Stimulated activated CD4-positive, alpha-beta T cell treated with anti-CD3 and anti-CD28 coated beads, Interleukin-1b, Interleukin-23, amount 100 ng/mL, for 48 hours (primary cell): Measurements from ENCODE around the gene ZNF423.

Experiments
- DNase-seq: peaks from one replicate; pipeline ENCODE4 v3.0.0-alpha.2; 2020

The ZNF423 gene

GRCh38 chr16:49780433-49780832, 75.5 kb downstream of the ZNF423 start:
- no peak for DNase-seq

GRCh38 chr16:49779979-49780378, 75.9 kb downstream of the ZNF423 start:
- DNase-seq = no peak

- DNase-seq = no peak
Observed at GRCh38 chr16:49778202-49778930, 77.5 kb downstream of the ZNF423 start.

GRCh38 chr16:49776734-49777133, 79.2 kb downstream of the ZNF423 start:
- no peak for DNase-seq

GRCh38 chr16:49776085-49776595, 79.8 kb downstream of the ZNF423 start:
- DNase-seq = no peak

GRCh38 chr16:49775581-49775980, 80.3 kb downstream of the ZNF423 start:
- DNase-seq = no peak

- no peak for DNase-seq
Observed at GRCh38 chr16:49775018-49775417, 80.9 kb downstream of the ZNF423 start.

- DNase-seq = no peak
Observed at GRCh38 chr16:49773534-49774475, 82.1 kb downstream of the ZNF423 start.

GRCh38 chr16:49767998-49768397, 87.9 kb downstream of the ZNF423 start:
- no peak for DNase-seq

GRCh38 chr16:49767414-49767813, 88.5 kb downstream of the ZNF423 start:
- DNase-seq = no peak

GRCh38 chr16:49766225-49766624, 89.7 kb downstream of the ZNF423 start:
- DNase-seq = no peak

GRCh38 chr16:49763826-49764225, 92.1 kb downstream of the ZNF423 start:
- no peak for DNase-seq

- DNase-seq = no peak
Observed at GRCh38 chr16:49760815-49761214, 95.1 kb downstream of the ZNF423 start.

GRCh38 chr16:49757559-49758069, 98.3 kb downstream of the ZNF423 start:
- no peak for DNase-seq

- DNase-seq = no peak
Observed at GRCh38 chr16:49756775-49757558, 98.9 kb downstream of the ZNF423 start.

- DNase-seq = no peak
Observed at GRCh38 chr16:49755716-49756505, 100.0 kb downstream of the ZNF423 start.

- DNase-seq = no peak
Observed at GRCh38 chr16:49755313-49755620, 100.6 kb downstream of the ZNF423 start.

- no peak for DNase-seq
Observed at GRCh38 chr16:49754495-49755312, 101.2 kb downstream of the ZNF423 start.

- no peak for DNase-seq
Observed at GRCh38 chr16:49750341-49751000, 105.4 kb downstream of the ZNF423 start.

GRCh38 chr16:49749816-49750215, 106.1 kb downstream of the ZNF423 start:
- no peak for DNase-seq

- peak; percentile 35 for DNase-seq
Observed at GRCh38 chr16:49748322-49748721, 107.6 kb downstream of the ZNF423 start.
